Astrocyte (in vitro differentiated cells and primary cell): ENCODE results near the gene NSD1.

Experiments used
- EZH2 ChIP-seq: IDR thresholded peaks from 2 replicates; pipeline ENCODE4 v1.6.1; 2012; ENCODE audit warnings: mild to moderate bottlenecking, low read length, inconsistent platforms; ENCODE audit not compliant: insufficient read depth
- TF ChIP-seq, protein P1 (sequence below): IDR thresholded peaks from 2 replicates; pipeline ENCODE4 v1.5.1; 2011; ENCODE audit warnings: low read depth, mild to moderate bottlenecking, inconsistent platforms, low read length, moderate library complexity; ENCODE audit not compliant: insufficient read depth

DNA sequence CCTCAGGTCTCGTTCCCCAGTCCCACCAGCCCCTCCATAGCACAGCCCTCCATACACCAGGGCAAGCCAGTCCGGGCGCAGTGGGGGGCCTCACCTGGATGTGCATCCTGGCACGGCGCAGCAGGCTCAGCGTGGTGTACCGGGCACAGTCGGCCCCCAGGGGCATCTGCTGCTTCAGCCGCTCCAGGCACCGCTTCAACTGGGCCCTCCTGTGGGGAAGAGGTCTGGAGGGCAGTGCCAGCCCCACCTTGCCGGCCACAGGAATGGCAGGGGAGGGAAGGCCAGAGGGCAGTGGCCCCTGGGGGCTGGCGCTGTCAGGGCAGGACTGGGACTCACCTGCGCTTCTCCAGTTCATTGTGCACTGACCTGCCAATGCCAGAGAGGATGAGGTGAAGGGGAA, 176.8 kb downstream of the NSD1 start:
- TF ChIP-seq EZH2, result no peak
- TF ChIP-seq, protein P1, sequence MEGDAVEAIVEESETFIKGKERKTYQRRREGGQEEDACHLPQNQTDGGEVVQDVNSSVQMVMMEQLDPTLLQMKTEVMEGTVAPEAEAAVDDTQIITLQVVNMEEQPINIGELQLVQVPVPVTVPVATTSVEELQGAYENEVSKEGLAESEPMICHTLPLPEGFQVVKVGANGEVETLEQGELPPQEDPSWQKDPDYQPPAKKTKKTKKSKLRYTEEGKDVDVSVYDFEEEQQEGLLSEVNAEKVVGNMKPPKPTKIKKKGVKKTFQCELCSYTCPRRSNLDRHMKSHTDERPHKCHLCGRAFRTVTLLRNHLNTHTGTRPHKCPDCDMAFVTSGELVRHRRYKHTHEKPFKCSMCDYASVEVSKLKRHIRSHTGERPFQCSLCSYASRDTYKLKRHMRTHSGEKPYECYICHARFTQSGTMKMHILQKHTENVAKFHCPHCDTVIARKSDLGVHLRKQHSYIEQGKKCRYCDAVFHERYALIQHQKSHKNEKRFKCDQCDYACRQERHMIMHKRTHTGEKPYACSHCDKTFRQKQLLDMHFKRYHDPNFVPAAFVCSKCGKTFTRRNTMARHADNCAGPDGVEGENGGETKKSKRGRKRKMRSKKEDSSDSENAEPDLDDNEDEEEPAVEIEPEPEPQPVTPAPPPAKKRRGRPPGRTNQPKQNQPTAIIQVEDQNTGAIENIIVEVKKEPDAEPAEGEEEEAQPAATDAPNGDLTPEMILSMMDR, result no peak
